Measurements from ENCODE around the gene GNG4.

DNA sequence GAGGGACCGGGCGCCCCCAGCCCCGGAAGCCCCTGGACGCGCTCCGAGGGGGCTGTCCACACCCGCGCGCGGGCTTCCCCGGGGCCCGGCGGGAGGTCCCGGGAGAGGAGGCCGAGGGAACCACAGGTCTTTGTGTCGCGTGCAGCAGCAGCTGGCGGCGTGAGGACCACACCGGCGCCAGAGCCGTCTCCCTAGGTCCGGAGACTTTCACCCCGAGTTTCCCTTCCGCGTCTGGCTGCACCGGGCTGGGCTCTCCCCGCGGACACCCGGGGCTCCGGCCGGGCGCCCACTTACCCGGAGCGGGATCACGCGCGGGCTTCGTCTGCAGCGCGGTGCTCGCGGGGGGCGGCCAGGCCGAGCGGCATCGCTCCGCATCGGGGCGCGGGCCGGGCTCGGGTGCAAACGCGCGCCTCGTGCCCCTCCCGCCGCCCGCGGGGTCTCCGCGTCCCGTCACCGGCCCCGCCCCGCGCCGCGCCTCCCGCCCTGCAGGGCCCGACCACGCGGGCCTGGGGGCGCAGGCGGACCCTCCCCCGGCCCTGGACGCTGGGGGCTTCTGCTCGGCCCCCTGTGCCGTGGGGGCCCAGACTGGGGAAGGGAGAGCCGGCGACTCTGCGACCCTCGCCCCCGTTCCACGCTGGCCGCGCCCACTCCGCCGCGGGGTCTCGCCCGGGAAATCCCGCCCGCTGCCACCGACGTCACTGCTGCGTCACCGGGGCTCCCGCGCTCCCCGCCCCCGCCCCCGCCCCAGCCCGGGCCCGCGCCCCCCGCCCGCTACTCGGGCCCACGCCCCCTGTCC, at the start of gene GNG4:
- TF ChIP-seq, protein P1, sequence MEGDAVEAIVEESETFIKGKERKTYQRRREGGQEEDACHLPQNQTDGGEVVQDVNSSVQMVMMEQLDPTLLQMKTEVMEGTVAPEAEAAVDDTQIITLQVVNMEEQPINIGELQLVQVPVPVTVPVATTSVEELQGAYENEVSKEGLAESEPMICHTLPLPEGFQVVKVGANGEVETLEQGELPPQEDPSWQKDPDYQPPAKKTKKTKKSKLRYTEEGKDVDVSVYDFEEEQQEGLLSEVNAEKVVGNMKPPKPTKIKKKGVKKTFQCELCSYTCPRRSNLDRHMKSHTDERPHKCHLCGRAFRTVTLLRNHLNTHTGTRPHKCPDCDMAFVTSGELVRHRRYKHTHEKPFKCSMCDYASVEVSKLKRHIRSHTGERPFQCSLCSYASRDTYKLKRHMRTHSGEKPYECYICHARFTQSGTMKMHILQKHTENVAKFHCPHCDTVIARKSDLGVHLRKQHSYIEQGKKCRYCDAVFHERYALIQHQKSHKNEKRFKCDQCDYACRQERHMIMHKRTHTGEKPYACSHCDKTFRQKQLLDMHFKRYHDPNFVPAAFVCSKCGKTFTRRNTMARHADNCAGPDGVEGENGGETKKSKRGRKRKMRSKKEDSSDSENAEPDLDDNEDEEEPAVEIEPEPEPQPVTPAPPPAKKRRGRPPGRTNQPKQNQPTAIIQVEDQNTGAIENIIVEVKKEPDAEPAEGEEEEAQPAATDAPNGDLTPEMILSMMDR (conservative IDR thresholded peaks at IDR 0.05 in 1 of 2, IDR thresholded peaks at IDR 0.05 in 1 of 2; ENCODE audit: low read depth in 1 of 2, low read length in 2 of 2): no peak
- no peak for TF ChIP-seq EZH2 (IDR thresholded peaks at IDR 0.05; ENCODE audit: low read length, missing control alignments)
